CD4-positive, alpha-beta T cell treated with Interleukin-17A for 1 hour (primary cell): ENCODE data around the gene HSPB9.

Source experiments
- DNase-seq: peaks from one replicate; pipeline ENCODE4 v3.0.0-alpha.2; 2020

Gene HSPB9

DNA sequence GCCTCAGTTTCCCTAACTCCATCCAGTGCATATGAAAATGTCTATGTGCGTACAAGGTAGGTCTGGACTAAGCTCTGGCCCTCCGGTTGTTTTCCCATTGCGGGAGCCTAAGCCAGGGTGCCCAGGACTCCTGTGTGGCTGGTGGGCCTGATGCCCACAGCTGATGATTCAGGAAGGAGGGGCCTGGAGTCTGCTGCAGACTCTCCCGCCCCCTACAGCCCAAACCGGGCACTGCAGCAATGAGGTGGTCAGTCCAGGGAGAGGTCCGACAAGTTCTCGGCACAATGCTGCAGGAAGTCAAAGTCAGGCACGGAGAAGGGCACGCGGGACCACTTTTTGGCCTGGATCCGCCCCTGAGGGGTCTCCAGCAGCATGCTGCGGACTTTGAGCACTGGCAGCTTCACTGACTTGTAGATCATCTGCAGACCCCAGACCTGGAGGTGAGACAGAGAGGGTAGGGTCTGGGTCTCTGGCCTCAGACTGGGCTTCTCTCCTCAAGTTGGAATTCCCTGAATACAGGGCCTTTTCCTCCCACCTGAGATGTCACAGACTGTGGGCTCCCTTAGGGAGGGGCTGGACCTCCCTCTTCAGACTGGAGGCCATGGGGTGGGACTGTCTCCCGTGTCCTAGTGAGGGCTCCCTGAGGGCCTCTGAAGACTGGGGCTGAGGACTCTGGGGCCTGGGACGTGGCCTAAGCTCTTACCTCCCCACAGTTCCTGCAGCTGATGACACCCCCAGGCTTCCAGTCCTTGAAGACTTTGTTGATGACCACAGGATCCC, 20.9 kb upstream of the HSPB9 start:
- DNase-seq = peak; percentile 63

DNA sequence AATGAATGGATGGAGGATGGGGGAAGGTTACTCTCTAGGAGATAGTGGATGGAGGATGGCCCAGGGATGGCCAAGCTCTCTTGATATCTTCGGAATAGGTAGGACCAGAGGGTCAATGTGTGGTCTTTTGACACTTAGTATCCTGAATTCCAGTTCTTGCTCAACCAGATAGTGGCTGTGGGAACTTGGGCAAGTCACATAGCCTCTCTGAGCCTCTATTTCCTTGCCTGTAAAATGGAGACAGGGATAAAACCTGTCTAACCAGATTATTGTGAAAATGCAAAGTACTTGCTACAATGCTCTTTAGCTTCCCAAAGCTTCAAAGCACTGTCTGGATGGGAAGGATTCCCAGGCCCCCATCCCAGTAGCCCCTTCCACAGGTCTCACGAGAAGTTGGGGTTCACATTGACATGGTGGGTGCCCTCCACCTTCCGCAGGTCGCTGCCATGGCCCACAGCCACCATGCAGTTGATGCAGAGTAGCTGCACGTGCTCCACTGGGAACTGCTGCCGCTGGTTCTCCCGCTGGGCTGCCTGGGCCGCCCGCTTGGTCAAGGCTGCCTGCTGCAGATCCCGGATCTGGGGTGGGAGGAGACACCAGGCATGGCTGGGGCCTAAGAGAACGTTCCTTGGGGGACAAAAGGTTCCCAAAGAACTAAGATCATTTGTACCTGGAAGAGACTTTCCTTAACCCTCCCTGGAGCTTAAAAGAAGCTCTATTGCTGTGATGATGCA, 19.2 kb upstream of the HSPB9 start:
- DNase-seq = no peak

DNA sequence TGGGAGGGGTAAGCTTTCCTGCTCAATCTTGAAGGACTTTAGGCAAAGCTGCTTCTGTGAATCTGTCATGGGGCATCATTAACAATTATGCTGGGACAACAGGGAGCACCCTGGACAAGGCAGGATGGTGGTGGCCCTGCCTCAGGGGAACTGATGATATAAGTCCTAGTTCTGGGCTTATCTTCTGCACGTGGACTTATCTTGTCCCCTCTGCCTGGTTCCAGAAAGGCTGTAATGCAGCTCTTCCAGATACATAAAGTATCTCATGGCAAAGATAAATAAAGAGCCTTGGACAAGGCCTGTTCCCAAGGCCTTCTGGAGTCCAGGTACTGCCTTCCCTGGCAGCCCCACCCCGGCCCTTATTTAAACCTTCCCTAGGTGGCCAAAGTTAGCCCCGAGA, 18.3 kb upstream of the HSPB9 start:
- DNase-seq = no peak

GRCh38 chr17:42106009-42106408, 16.6 kb upstream of the HSPB9 start:
- DNase-seq = no peak

GRCh38 chr17:42107124-42107523, 15.5 kb upstream of the HSPB9 start:
- no peak for DNase-seq

DNA sequence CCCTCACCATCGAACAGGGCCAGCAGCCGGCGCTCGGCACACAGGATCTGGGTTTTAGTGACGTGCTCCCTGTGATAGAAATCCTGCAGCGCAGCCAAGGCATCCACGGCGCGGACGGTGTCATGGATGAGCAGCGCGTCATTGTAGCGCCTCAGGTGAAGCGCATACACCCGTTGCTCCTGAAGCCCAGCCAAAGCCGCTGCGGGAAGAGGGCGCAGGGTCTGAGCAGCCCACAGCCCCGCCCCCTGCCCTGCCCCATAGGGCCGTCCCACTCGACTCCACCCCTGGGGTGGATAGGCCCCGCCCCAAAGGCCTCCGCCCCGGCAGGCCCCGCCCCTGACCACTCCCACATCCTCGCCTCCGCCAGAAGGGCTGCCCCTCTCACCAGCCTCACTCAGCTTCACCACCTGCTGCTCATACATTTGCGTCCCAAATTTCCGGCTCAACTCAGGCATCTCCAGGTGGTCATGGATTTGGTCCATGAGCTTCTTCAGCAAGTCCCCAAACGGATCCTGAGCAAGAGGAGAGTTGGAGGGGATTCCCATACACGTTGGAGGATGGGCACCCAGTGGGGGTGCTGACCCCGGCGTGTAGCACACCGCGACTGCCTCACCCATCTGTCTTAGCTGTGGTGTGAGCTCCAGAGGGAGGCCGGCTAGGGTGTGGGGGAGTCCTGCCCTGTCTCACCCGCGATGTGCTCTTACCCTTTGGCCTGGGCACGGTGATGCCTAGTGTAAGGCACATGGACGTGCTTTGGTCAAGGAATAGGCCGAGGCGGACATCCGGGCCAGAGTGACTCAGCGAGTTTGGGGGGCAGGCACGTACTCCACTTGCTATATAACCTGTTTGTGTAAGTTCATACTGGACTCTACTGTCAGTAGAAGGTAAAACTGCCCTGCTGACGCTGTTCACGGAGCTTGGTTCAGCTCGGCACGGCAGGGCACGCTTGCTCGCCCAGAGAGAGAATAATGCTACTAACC, 14.7 kb upstream of the HSPB9 start:
- peak; percentile 92 for DNase-seq

DNA sequence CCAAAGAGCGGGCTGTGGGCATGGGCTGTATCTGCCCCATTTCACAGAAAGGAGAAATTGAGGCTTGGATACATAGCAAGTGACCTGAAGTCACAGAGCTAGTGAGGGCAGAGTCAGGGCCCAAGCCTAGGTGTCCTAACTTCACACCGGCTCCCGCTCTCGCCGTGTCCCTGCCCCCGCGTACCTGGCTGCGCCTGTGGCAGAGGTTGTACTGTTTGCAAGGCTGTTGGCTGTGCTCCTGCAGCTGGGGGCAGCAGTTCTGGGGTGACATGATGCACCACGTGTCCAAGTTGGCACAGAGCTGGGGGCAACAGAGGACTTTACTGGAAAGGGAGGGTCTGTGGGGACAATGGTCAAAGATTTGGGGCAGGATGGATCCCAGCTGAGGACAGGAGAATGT, 13.5 kb upstream of the HSPB9 start:
- DNase-seq = no peak

- DNase-seq = no peak
These were observed 12.0 kb upstream of the HSPB9 start for GRCh38 chr17:42110301-42111264.

- DNase-seq = no peak
These were observed 11.4 kb upstream of the HSPB9 start for GRCh38 chr17:42111265-42111636.

DNA sequence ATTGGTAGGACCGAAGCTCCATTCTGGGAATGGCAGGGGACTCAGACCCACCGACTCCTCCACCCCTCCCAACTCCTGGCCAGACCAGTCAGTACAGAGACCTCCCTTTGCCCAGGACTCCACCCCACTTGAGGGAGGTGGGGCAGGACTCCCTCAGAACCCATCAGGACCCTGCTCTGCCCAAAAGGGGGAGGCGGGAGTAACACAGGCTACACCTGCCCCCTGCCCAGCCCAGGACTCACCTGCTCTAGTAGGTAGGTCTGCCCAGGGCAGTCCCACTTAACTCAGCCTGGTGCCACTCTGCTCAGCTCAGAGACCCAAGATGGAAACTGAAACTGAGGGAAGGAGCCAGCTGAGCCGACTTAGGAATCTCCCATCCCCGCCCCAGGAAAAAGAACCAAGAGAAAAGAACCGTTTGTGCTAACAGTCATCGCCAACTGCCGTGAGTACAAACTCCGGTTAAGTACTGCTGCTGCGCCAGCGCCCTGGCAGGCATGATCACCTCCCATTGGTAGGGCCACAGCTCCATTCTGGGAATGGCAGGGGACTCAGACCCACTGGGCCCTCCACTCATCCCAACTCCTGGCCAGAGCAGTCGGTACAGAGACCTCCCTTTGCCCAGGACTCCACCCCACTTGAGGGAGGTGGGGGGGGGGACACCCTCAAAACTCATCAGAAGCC, 10.6 kb upstream of the HSPB9 start:
- DNase-seq = peak; percentile 46

DNA sequence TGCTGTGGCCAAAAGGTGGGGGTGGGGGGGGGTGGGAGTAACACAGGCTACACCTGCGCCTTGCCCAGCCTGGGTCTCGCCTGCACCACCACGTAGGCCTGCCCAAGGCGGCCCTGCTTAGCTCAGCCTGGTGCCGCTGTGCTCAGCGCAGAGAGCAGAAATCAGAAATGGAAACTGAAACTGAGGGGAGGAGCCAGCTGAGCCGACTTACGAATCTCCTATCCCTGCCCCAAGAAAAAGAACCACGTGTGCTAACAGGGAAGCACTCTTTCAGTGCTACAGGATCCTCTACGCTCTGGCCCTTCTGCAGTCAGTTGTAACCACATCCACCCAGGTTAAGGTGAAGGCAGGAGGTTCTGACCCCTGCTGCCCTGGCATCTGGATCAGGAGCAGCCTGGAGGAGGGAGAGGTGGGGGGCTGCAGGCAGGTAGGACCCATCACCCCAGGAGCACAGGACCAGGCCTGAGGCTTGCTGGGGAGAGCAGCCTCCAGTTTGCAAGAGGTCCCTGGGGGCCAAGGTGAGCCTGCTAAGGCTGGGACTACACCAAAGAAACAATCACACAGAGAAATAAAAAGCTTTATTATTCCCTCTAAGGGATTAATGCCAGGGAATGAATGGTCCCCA, 9.9 kb upstream of the HSPB9 start, which contains the start of gene DHX58:
Gene DHX58 (minus strand): TSS at position 163 of the 625 bp plus-strand sequence. CDS start 822 bp downstream, outside the sequence.
- peak; percentile 90 for DNase-seq

GRCh38 chr17:42113293-42114069, 9.1 kb upstream of the HSPB9 start:
- DNase-seq = no peak

- no peak for DNase-seq
These were observed 8.5 kb upstream of the HSPB9 start for GRCh38 chr17:42114118-42114517.

DNA sequence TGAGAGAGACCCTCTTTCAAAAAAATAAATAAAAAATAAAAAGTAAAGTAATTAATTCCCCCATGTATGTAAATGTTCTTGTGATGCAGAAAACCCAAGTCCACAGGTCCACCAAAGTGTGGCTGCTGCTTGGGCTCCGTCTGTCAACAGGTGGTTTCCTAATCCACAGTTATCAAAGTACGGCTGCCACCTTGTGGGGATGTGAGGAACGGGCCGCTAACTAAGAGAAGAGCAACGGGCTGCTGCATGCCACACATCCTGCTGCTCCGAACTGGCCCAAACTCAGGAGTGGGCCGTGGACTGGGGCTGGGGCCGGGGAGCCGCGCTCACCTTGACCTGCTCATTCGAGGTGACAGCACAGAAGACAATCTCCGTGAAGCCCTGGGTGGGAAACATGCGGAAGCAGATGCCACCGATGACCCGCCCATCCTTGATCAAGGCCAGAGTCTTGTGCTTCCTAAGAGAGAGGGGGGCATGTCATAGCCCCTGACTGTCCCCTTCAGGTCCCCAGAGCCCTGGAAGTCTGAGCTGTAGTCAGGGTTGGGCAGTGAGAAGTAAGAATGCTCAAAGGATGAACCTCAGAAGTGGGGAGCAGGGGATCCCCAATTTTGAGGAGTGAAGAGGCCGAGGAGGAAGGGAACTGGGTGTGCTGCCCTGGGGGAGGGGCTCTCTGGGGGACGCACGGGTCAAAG, 5.8 kb upstream of the HSPB9 start:
- peak; percentile 90 for DNase-seq

- DNase-seq = no peak
These were observed 5.0 kb upstream of the HSPB9 start for GRCh38 chr17:42117397-42118125.

- DNase-seq = no peak
These were observed 4.5 kb upstream of the HSPB9 start for GRCh38 chr17:42118126-42118510.

DNA sequence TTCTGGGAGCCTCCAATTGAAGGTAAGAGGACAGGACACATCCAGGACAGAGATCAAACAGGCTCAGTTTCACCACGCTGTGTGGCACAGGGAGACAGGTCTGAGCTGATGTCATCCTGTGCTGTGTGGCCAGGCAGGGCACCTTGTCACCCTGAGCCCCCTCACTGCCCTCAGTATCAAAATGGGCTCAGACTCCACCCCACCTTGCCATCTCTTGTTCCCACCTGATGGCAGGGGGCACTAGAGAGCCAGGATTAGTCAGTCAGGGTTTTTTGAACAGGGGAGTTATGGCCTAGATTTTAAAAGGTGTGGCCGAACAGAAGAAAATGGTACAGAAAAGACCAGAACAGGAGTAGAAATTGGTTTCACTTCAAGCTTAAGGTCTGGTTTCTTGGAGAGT, 4.1 kb upstream of the HSPB9 start:
- peak; percentile 54 for DNase-seq

- no peak for DNase-seq
These were observed 3.3 kb upstream of the HSPB9 start for GRCh38 chr17:42119301-42119700.
